HepG2 (cell line): ENCODE data around the gene MYO10.

Experiments
- CHD2 ChIP-seq: IDR thresholded peaks from 2 replicates; pipeline ENCODE4 v1.6.1; 2011; ENCODE audit warnings: low read depth, low read length, improper control_type of control experiment
- FOXA3 ChIP-seq: IDR thresholded peaks from 2 replicates; pipeline ENCODE4 v1.6.1; 2016; ENCODE audit warnings: missing genetic modification reagents, missing compliant biosample characterization
- FOXP1 ChIP-seq, 2 experiments: fragments of 450-650 bp in 1 of 2; IDR thresholded peaks; 2 replicates each; pipeline ENCODE4 v1.6.1; 2017 to 2018; ENCODE audit warnings: antibody characterized with exemption in 1 of 2
- MBNL3 ChIP-seq: fragments of 250-450 bp; sonication (Bioruptor Pico); conservative IDR thresholded peaks from 2 replicates; pipeline ENCODE4 v1.8.0; 2022; ENCODE audit warnings: mild to moderate bottlenecking, inconsistent platforms
- NPAS2 ChIP-seq: sonication (generic); formaldehyde crosslinking; IDR thresholded peaks from 2 replicates; pipeline ENCODE4 v1.8.0; 2022; ENCODE audit warnings: mild to moderate bottlenecking, missing genetic modification reagents, borderline replicate concordance
- POLR2AphosphoS5 ChIP-seq: IDR thresholded peaks from 2 replicates; pipeline ENCODE4 v1.6.1; 2012; ENCODE audit warnings: low read depth, low read length
- SMC3 ChIP-seq: IDR thresholded peaks from 2 replicates; pipeline ENCODE4 v1.6.1; 2011; ENCODE audit warnings: low read length, improper control_type of control experiment
- ZNF691 ChIP-seq: sonication (generic); formaldehyde crosslinking; IDR thresholded peaks from 2 replicates; pipeline ENCODE4 v1.4.0; 2020; ENCODE audit warnings: missing genetic modification reagents, low read depth, mild to moderate bottlenecking, borderline replicate concordance
- ZNF792 ChIP-seq: IDR thresholded peaks from 2 replicates; pipeline ENCODE4 v1.6.1; 2016
- TF ChIP-seq, protein P1 (sequence below), 2 experiments: IDR thresholded peaks; 2 replicates each; pipeline ENCODE4 v1.6.1; 2011 to 2012; ENCODE audit warnings: low read length in 2 of 2, borderline replicate concordance in 1 of 2, low read depth in 1 of 2, mild to moderate bottlenecking in 1 of 2, moderate library complexity in 1 of 2

- no peak for TF ChIP-seq NPAS2 (CRISPR knock-in tag)
- no peak for TF ChIP-seq FOXA3
- no peak for TF ChIP-seq ZNF691 (CRISPR knock-in tag)
- no peak for TF ChIP-seq FOXP1 (IDR thresholded peaks at IDR 0.05)
- no peak for TF ChIP-seq FOXP1 (CRISPR knock-in tag; IDR thresholded peaks at IDR 0.05)
- no peak for TF ChIP-seq CHD2
- TF ChIP-seq, protein P1, sequence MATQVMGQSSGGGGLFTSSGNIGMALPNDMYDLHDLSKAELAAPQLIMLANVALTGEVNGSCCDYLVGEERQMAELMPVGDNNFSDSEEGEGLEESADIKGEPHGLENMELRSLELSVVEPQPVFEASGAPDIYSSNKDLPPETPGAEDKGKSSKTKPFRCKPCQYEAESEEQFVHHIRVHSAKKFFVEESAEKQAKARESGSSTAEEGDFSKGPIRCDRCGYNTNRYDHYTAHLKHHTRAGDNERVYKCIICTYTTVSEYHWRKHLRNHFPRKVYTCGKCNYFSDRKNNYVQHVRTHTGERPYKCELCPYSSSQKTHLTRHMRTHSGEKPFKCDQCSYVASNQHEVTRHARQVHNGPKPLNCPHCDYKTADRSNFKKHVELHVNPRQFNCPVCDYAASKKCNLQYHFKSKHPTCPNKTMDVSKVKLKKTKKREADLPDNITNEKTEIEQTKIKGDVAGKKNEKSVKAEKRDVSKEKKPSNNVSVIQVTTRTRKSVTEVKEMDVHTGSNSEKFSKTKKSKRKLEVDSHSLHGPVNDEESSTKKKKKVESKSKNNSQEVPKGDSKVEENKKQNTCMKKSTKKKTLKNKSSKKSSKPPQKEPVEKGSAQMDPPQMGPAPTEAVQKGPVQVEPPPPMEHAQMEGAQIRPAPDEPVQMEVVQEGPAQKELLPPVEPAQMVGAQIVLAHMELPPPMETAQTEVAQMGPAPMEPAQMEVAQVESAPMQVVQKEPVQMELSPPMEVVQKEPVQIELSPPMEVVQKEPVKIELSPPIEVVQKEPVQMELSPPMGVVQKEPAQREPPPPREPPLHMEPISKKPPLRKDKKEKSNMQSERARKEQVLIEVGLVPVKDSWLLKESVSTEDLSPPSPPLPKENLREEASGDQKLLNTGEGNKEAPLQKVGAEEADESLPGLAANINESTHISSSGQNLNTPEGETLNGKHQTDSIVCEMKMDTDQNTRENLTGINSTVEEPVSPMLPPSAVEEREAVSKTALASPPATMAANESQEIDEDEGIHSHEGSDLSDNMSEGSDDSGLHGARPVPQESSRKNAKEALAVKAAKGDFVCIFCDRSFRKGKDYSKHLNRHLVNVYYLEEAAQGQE (IDR thresholded peaks at IDR 0.05; ENCODE audit: borderline replicate concordance in 1 of 2, low read depth in 1 of 2, low read length in 2 of 2) = no peak
- no peak for TF ChIP-seq POLR2AphosphoS5
- TF ChIP-seq MBNL3 = no peak
- no peak for TF ChIP-seq SMC3
- no peak for TF ChIP-seq ZNF792 (CRISPR knock-in tag)
Observed at GRCh38 chr5:16687898-16688297, 248.2 kb downstream of the MYO10 start.
